ENCODE measurements around the gene MEI1.

The MEI1 gene

GRCh38 chr22:41815716-41816115 is 116.4 kb downstream of the MEI1 start:
- H3K9me3 ChIP-seq (ENCODE audit: control insufficient read depth, insufficient read depth, low read length): no peaks in the 10 kb centered on the region
- no peak overlapping the region for H3K27ac ChIP-seq (ENCODE audit: low read depth, low read length)
- TF ChIP-seq EZH2phosphoT487 (IDR thresholded peaks at IDR 0.05; ENCODE audit: borderline replicate concordance, low read length) (no peak), CTCF (IDR thresholded peaks at IDR 0.05; ENCODE audit: low read depth, low read length, poor library complexity, severe bottlenecking) (no peak)
- H3K36me3 ChIP-seq (ENCODE audit: control insufficient read depth, low read length): peaks cover 27% of the 10 kb centered on the region
- no peak overlapping the region for H3K4me3 ChIP-seq (ENCODE audit: low read length)
- no peaks in the 10 kb centered on the region for H3K27me3 ChIP-seq (ENCODE audit: control insufficient read depth, low read length)
- no peaks in the 10 kb centered on the region for H3K79me2 ChIP-seq (ENCODE audit: control insufficient read depth, low read length)
- no peaks in the 10 kb centered on the region for H3K9me2 ChIP-seq (replicated peaks; ENCODE audit: control insufficient read depth, low read length)
- no peaks in the 10 kb centered on the region for H4K20me1 ChIP-seq (ENCODE audit: control insufficient read depth, insufficient read depth, low read depth, low read length)
- no peaks in the 10 kb centered on the region for H3K4me1 ChIP-seq (ENCODE audit: control insufficient read depth, low read length)
- H3F3A ChIP-seq (ENCODE audit: control insufficient read depth, insufficient read depth): no peaks in the 10 kb centered on the region
- no peak overlapping the region for H3K4me2 ChIP-seq (ENCODE audit: low read length)

- H3K36me3 ChIP-seq (ENCODE audit: control insufficient read depth, low read length): peaks cover 27% of the 10 kb centered on the region
- H3K4me1 ChIP-seq (ENCODE audit: control insufficient read depth, low read length): no peaks in the 10 kb centered on the region
- no peaks in the 10 kb centered on the region for H3K9me2 ChIP-seq (replicated peaks; ENCODE audit: control insufficient read depth, low read length)
- H4K20me1 ChIP-seq (ENCODE audit: control insufficient read depth, insufficient read depth, low read depth, low read length): no peaks in the 10 kb centered on the region
- H3K9me3 ChIP-seq (ENCODE audit: control insufficient read depth, insufficient read depth, low read length): no peaks in the 10 kb centered on the region
- TF ChIP-seq CTCF (IDR thresholded peaks at IDR 0.05; ENCODE audit: low read depth, low read length, poor library complexity, severe bottlenecking): no peak
- no peak for TF ChIP-seq EZH2phosphoT487 (IDR thresholded peaks at IDR 0.05; ENCODE audit: borderline replicate concordance, low read length)
- no peaks in the 10 kb centered on the region for H3F3A ChIP-seq (ENCODE audit: control insufficient read depth, insufficient read depth)
- no peaks in the 10 kb centered on the region for H3K27me3 ChIP-seq (ENCODE audit: control insufficient read depth, low read length)
- H3K79me2 ChIP-seq (ENCODE audit: control insufficient read depth, low read length): no peaks in the 10 kb centered on the region
- no peak overlapping the region for H3K4me3 ChIP-seq (ENCODE audit: low read length)
- no peak overlapping the region for H3K4me2 ChIP-seq (ENCODE audit: low read length)
- H3K27ac ChIP-seq (ENCODE audit: low read depth, low read length): no peak overlapping the region
These were observed 116.9 kb downstream of the MEI1 start for GRCh38 chr22:41816241-41816640.

- H3K27me3 ChIP-seq (ENCODE audit: control insufficient read depth, low read length): no peaks in the 10 kb centered on the region
- H3K79me2 ChIP-seq (ENCODE audit: control insufficient read depth, low read length): no peaks in the 10 kb centered on the region
- TF ChIP-seq EZH2phosphoT487 (IDR thresholded peaks at IDR 0.05; ENCODE audit: borderline replicate concordance, low read length) (no peak), CTCF (IDR thresholded peaks at IDR 0.05; ENCODE audit: low read depth, low read length, poor library complexity, severe bottlenecking) (no peak)
- H3F3A ChIP-seq (ENCODE audit: control insufficient read depth, insufficient read depth): no peaks in the 10 kb centered on the region
- H3K9me3 ChIP-seq (ENCODE audit: control insufficient read depth, insufficient read depth, low read length): no peaks in the 10 kb centered on the region
- H3K9me2 ChIP-seq (replicated peaks; ENCODE audit: control insufficient read depth, low read length): no peaks in the 10 kb centered on the region
- no peaks in the 10 kb centered on the region for H3K4me1 ChIP-seq (ENCODE audit: control insufficient read depth, low read length)
- peaks cover 25% of the 10 kb centered on the region for H3K36me3 ChIP-seq (ENCODE audit: control insufficient read depth, low read length)
- no peak overlapping the region for H3K4me2 ChIP-seq (ENCODE audit: low read length)
- no peaks in the 10 kb centered on the region for H4K20me1 ChIP-seq (ENCODE audit: control insufficient read depth, insufficient read depth, low read depth, low read length)
- H3K27ac ChIP-seq (ENCODE audit: low read depth, low read length): no peak overlapping the region
- H3K4me3 ChIP-seq (ENCODE audit: low read length): no peak overlapping the region
These were observed 117.6 kb downstream of the MEI1 start for GRCh38 chr22:41816871-41817270.

GRCh38 chr22:41818011-41818410 is 118.7 kb downstream of the MEI1 start:
- Histone ChIP-seq H3K27me3 (ENCODE audit: control insufficient read depth, low read length) (no peaks in the 10 kb centered on the region), H3K4me2 (ENCODE audit: low read length) (no peak overlapping the region), H3K27ac (ENCODE audit: low read depth, low read length) (no peak overlapping the region), H4K20me1 (ENCODE audit: control insufficient read depth, insufficient read depth, low read depth, low read length) (no peaks in the 10 kb centered on the region), H3K4me1 (ENCODE audit: control insufficient read depth, low read length) (peaks cover 3% of the 10 kb centered on the region), H3F3A (ENCODE audit: control insufficient read depth, insufficient read depth) (no peaks in the 10 kb centered on the region; the same call in 1 of the 2 replicates), H3K9me2 (replicated peaks; ENCODE audit: control insufficient read depth, low read length) (no peaks in the 10 kb centered on the region), H3K36me3 (ENCODE audit: control insufficient read depth, low read length) (peaks cover 24% of the 10 kb centered on the region), H3K79me2 (ENCODE audit: control insufficient read depth, low read length) (no peaks in the 10 kb centered on the region), H3K4me3 (ENCODE audit: low read length) (no peak overlapping the region), H3K9me3 (ENCODE audit: control insufficient read depth, insufficient read depth, low read length) (no peaks in the 10 kb centered on the region)
- TF ChIP-seq CTCF (IDR thresholded peaks at IDR 0.05; ENCODE audit: low read depth, low read length, poor library complexity, severe bottlenecking): no peak
- no peak for TF ChIP-seq EZH2phosphoT487 (IDR thresholded peaks at IDR 0.05; ENCODE audit: borderline replicate concordance, low read length)

All from DOHH2 (cell line).